ENCODE data around the gene RNF149. TPM values are rescaled to one million over a fixed set of nuclear protein-coding genes. Genes with fewer than 3 reads are reported as not detected.

Gene RNF149
- total and polyA plus RNA-seq, 9 donors: 22.0 to 49.6 (median 32.6) TPM

- peaks cover 2% of the 10 kb centered on the region for H3K4me1 ChIP-seq (ENCODE audit: control insufficient read depth, insufficient read depth, low read length)
- peaks cover 7% of the 10 kb centered on the region for H3K36me3 ChIP-seq (ENCODE audit: control insufficient read depth, insufficient read depth, low read length)
These were observed 8.3 kb downstream of the RNF149 start for GRCh38 chr2:101300164-101300563.

GRCh38 chr2:101299604-101300003, 8.9 kb downstream of the RNF149 start:
- H3K4me3 ChIP-seq (ENCODE audit: low read length): no peak overlapping the region
- no peaks in the 10 kb centered on the region for H3K27me3 ChIP-seq (ENCODE audit: control insufficient read depth, insufficient read depth, low read length)
- H3K9me3 ChIP-seq (replicated peaks; ENCODE audit: control insufficient read depth, low read depth, low read length): no peaks in the 10 kb centered on the region
- H3K36me3 ChIP-seq (ENCODE audit: control insufficient read depth, insufficient read depth, low read length): peaks cover 7% of the 10 kb centered on the region
- no peak overlapping the region for H3K27ac ChIP-seq (ENCODE audit: low read length)
- no peak for DNase-seq
- H3K4me1 ChIP-seq (ENCODE audit: control insufficient read depth, insufficient read depth, low read length): peaks cover 2% of the 10 kb centered on the region
- WGBS (ENCODE audit: insufficient coverage): 60% methylated on average over 1 of the region's 6 CpGs

More at GRCh38 chr2:101300164-101300563, 8.3 kb downstream of the RNF149 start:
- Histone ChIP-seq H3K27ac (ENCODE audit: low read length) (no peak overlapping the region), H3K27me3 (ENCODE audit: control insufficient read depth, insufficient read depth, low read length) (no peaks in the 10 kb centered on the region), H3K4me3 (ENCODE audit: low read length) (no peak overlapping the region), H3K9me3 (replicated peaks; ENCODE audit: control insufficient read depth, low read depth, low read length) (no peaks in the 10 kb centered on the region)
- WGBS (ENCODE audit: insufficient coverage): no CpG with 5 or more reads among the region's 1 CpG
- DNase-seq: no peak

GRCh38 chr2:101297383-101297782, 11.1 kb downstream of the RNF149 start:
- Histone ChIP-seq H3K27ac (ENCODE audit: low read length) (no peak overlapping the region), H3K4me1 (ENCODE audit: control insufficient read depth, insufficient read depth, low read length) (peaks cover 2% of the 10 kb centered on the region), H3K9me3 (replicated peaks; ENCODE audit: control insufficient read depth, low read depth, low read length) (no peaks in the 10 kb centered on the region), H3K4me3 (ENCODE audit: low read length) (no peak overlapping the region), H3K36me3 (ENCODE audit: control insufficient read depth, insufficient read depth, low read length) (peaks cover 8% of the 10 kb centered on the region), H3K27me3 (ENCODE audit: control insufficient read depth, insufficient read depth, low read length) (no peaks in the 10 kb centered on the region)
- DNase-seq: no peak
- WGBS (ENCODE audit: insufficient coverage): 80% methylated on average over 1 of the region's 2 CpGs

GRCh38 chr2:101296371-101296770, 12.1 kb downstream of the RNF149 start:
- peaks cover 2% of the 10 kb centered on the region for H3K4me1 ChIP-seq (ENCODE audit: control insufficient read depth, insufficient read depth, low read length)
- WGBS (ENCODE audit: insufficient coverage): no CpG with 5 or more reads among the region's 5 CpGs
- DNase-seq: no peak
- peaks cover 11% of the 10 kb centered on the region for H3K36me3 ChIP-seq (ENCODE audit: control insufficient read depth, insufficient read depth, low read length)
- H3K9me3 ChIP-seq (replicated peaks; ENCODE audit: control insufficient read depth, low read depth, low read length): no peaks in the 10 kb centered on the region
- no peaks in the 10 kb centered on the region for H3K27me3 ChIP-seq (ENCODE audit: control insufficient read depth, insufficient read depth, low read length)
- H3K4me3 ChIP-seq (ENCODE audit: low read length): no peak overlapping the region
- no peak overlapping the region for H3K27ac ChIP-seq (ENCODE audit: low read length)

- H3K36me3 ChIP-seq (ENCODE audit: control insufficient read depth, insufficient read depth, low read length): peaks cover 11% of the 10 kb centered on the region
- H3K27me3 ChIP-seq (ENCODE audit: control insufficient read depth, insufficient read depth, low read length): no peaks in the 10 kb centered on the region
- H3K9me3 ChIP-seq (replicated peaks; ENCODE audit: control insufficient read depth, low read depth, low read length): no peaks in the 10 kb centered on the region
- DNase-seq: no peak
- H3K4me3 ChIP-seq (ENCODE audit: low read length): no peak overlapping the region
- no peak overlapping the region for H3K27ac ChIP-seq (ENCODE audit: low read length)
- no CpG with 5 or more reads among the region's 2 CpGs for WGBS (ENCODE audit: insufficient coverage)
- H3K4me1 ChIP-seq (ENCODE audit: control insufficient read depth, insufficient read depth, low read length): peaks cover 2% of the 10 kb centered on the region
These were observed 12.6 kb downstream of the RNF149 start for GRCh38 chr2:101295895-101296294.

DNA sequence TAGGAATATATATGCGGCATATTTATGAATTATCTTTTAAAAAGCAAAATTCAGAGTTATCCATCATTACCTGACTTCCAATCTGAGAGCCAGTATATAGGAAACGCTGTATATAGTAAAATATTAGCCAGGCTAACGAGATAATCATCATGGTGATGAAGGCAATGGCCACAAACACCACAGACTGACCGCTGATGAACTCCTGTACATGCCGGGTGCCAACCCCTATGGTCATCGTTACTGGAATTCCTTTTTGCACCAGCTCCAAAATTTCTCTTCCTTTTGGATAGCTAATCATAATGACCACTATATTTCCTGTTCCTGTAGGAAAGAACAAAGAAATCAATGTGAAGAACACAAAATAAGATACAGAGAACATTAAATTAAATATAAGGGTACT, 13.6 kb downstream of the RNF149 start:
- Histone ChIP-seq H3K4me3 (ENCODE audit: low read length) (no peak overlapping the region), H3K27me3 (ENCODE audit: control insufficient read depth, insufficient read depth, low read length) (no peaks in the 10 kb centered on the region), H3K27ac (ENCODE audit: low read length) (no peak overlapping the region), H3K36me3 (ENCODE audit: control insufficient read depth, insufficient read depth, low read length) (peaks cover 10% of the 10 kb centered on the region), H3K4me1 (ENCODE audit: control insufficient read depth, insufficient read depth, low read length) (peaks cover under 1% of the 10 kb centered on the region), H3K9me3 (replicated peaks; ENCODE audit: control insufficient read depth, low read depth, low read length) (no peaks in the 10 kb centered on the region)
- no peak for DNase-seq
- WGBS (ENCODE audit: insufficient coverage): no CpG with 5 or more reads among the region's 6 CpGs

GRCh38 chr2:101293544-101293943, 15.0 kb downstream of the RNF149 start:
- DNase-seq: no peak
- no peaks in the 10 kb centered on the region for H3K27me3 ChIP-seq (ENCODE audit: control insufficient read depth, insufficient read depth, low read length)
- no CpG with 5 or more reads among the region's 2 CpGs for WGBS (ENCODE audit: insufficient coverage)
- H3K4me3 ChIP-seq (ENCODE audit: low read length): no peak overlapping the region
- H3K9me3 ChIP-seq (replicated peaks; ENCODE audit: control insufficient read depth, low read depth, low read length): no peaks in the 10 kb centered on the region
- H3K27ac ChIP-seq (ENCODE audit: low read length): no peak overlapping the region
- H3K4me1 ChIP-seq (ENCODE audit: control insufficient read depth, insufficient read depth, low read length): no peaks in the 10 kb centered on the region
- H3K36me3 ChIP-seq (ENCODE audit: control insufficient read depth, insufficient read depth, low read length): peaks cover 8% of the 10 kb centered on the region

DNA sequence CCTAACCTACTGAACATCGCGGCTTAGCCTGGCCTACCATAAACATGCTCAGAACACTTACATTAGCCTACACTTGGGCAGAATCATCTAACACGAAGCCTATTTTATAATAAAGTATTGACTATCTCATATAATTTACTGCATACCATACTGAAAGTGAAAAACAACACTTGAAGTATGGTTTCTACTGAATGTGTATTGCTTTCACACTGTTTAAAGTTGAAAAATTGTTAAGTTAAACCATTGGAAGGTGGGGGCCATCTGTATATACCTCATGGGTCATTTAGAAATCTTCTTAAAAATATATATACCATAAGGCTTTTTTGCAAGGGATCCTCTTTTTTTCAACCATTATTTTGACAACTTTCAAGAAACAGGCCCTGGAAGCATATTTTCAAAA, 16.5 kb downstream of the RNF149 start:
- Histone ChIP-seq H3K27me3 (ENCODE audit: control insufficient read depth, insufficient read depth, low read length) (no peaks in the 10 kb centered on the region), H3K27ac (ENCODE audit: low read length) (no peak overlapping the region), H3K36me3 (ENCODE audit: control insufficient read depth, insufficient read depth, low read length) (peaks cover 18% of the 10 kb centered on the region), H3K4me3 (ENCODE audit: low read length) (no peak overlapping the region), H3K4me1 (ENCODE audit: control insufficient read depth, insufficient read depth, low read length) (no peaks in the 10 kb centered on the region), H3K9me3 (replicated peaks; ENCODE audit: control insufficient read depth, low read depth, low read length) (no peaks in the 10 kb centered on the region)
- DNase-seq: no peak
- WGBS (ENCODE audit: insufficient coverage): no CpG with 5 or more reads among the region's 3 CpGs

GRCh38 chr2:101290711-101291110, 17.8 kb downstream of the RNF149 start:
- DNase-seq: no peak
- no peaks in the 10 kb centered on the region for H3K4me1 ChIP-seq (ENCODE audit: control insufficient read depth, insufficient read depth, low read length)
- peaks cover 22% of the 10 kb centered on the region for H3K36me3 ChIP-seq (ENCODE audit: control insufficient read depth, insufficient read depth, low read length)

GRCh38 chr2:101287303-101287702, 21.2 kb downstream of the RNF149 start:
- Histone ChIP-seq H3K4me1 (ENCODE audit: control insufficient read depth, insufficient read depth, low read length) (no peaks in the 10 kb centered on the region), H3K27ac (ENCODE audit: low read length) (no peak overlapping the region), H3K9me3 (replicated peaks; ENCODE audit: control insufficient read depth, low read depth, low read length) (no peaks in the 10 kb centered on the region), H3K4me3 (ENCODE audit: low read length) (no peak overlapping the region), H3K36me3 (ENCODE audit: control insufficient read depth, insufficient read depth, low read length) (peaks cover 38% of the 10 kb centered on the region), H3K27me3 (ENCODE audit: control insufficient read depth, insufficient read depth, low read length) (no peaks in the 10 kb centered on the region)
- WGBS (ENCODE audit: insufficient coverage): 100% methylated on average over 1 of the region's 2 CpGs
- DNase-seq: no peak

More at GRCh38 chr2:101290711-101291110, 17.8 kb downstream of the RNF149 start:
- Histone ChIP-seq H3K4me3 (ENCODE audit: low read length) (no peak overlapping the region), H3K27me3 (ENCODE audit: control insufficient read depth, insufficient read depth, low read length) (no peaks in the 10 kb centered on the region), H3K27ac (ENCODE audit: low read length) (no peak overlapping the region), H3K9me3 (replicated peaks; ENCODE audit: control insufficient read depth, low read depth, low read length) (no peaks in the 10 kb centered on the region)

GRCh38 chr2:101286684-101287083, 21.8 kb downstream of the RNF149 start:
- no peak overlapping the region for H3K4me3 ChIP-seq (ENCODE audit: low read length)
- no peaks in the 10 kb centered on the region for H3K27me3 ChIP-seq (ENCODE audit: control insufficient read depth, insufficient read depth, low read length)
- H3K36me3 ChIP-seq (ENCODE audit: control insufficient read depth, insufficient read depth, low read length): peaks cover 40% of the 10 kb centered on the region
- no peaks in the 10 kb centered on the region for H3K4me1 ChIP-seq (ENCODE audit: control insufficient read depth, insufficient read depth, low read length)
- no peaks in the 10 kb centered on the region for H3K9me3 ChIP-seq (replicated peaks; ENCODE audit: control insufficient read depth, low read depth, low read length)
- H3K27ac ChIP-seq (ENCODE audit: low read length): no peak overlapping the region
- no peak for DNase-seq
- 97% methylated on average over 4 of the region's 6 CpGs for WGBS (ENCODE audit: insufficient coverage)
